H1 (cell line): ENCODE measurements around the gene SGSM1. TPM values are rescaled to one million over a fixed set of nuclear protein-coding genes. Genes with fewer than 3 reads are reported as not detected.
"Not testable (repeated sequence)": the region's sequence is repeated elsewhere in the genome, so short reads cannot be mapped to it uniquely, and the experiment has no call there.

Source experiments
- CTCF ChIA-PET: fragments of 300-600 bp; sonication (Branson Sonifier 250); formaldehyde crosslinking; loops from one replicate; lab custom pipeline; 2021; ENCODE audit not compliant: partially characterized antibody; lab: Charles Lee
- POLR2A ChIA-PET: fragments of 300-600 bp; sonication (Branson Sonifier 250); formaldehyde crosslinking; loops from one replicate; lab custom pipeline; 2021; ENCODE audit warnings: inconsistent platforms; ENCODE audit not compliant: partially characterized antibody; lab: Charles Lee
- DNase-seq, 2 experiments: peaks; one replicate each; pipeline versions ENCODE4 v3.0.0 to v3.0.0-alpha.2; 2010 to 2022; ENCODE audit warnings: low spot score in 2 of 2, low read depth in 1 of 2, mixed read lengths in 1 of 2
- FAIRE-seq: peaks from 2 replicates; lab custom pipeline; 2011; peaks lifted over from hg19 to GRCh38; lab: Jason Lieb, UNC
- H2AFZ ChIP-seq: 2 replicates; pipeline ENCODE4 v1.8.1; 2012; ENCODE audit warnings: low read length, inconsistent platforms
- H2AK5ac ChIP-seq: 2 replicates; pipeline ENCODE4 v1.6.1; 2013; ENCODE audit warnings: low read depth, low read length
- H2BK120ac ChIP-seq: replicated peaks from 2 replicates; pipeline ENCODE3; 2013; ENCODE audit warnings: low read depth, low read length, inconsistent platforms
- H2BK12ac ChIP-seq: 2 replicates; pipeline ENCODE4 v1.6.1; 2013; ENCODE audit warnings: low read depth, low read length
- H2BK15ac ChIP-seq: 2 replicates; pipeline ENCODE4 v1.6.1; 2013; ENCODE audit warnings: low read length
- H2BK20ac ChIP-seq: 2 replicates; pipeline ENCODE4 v1.6.1; 2013; ENCODE audit warnings: low read length
- H2BK5ac ChIP-seq: 2 replicates; pipeline ENCODE4 v1.6.1; 2013; ENCODE audit warnings: low read depth, low read length
- H3K14ac ChIP-seq: 2 replicates; pipeline ENCODE4 v1.6.1; 2013; ENCODE audit warnings: inconsistent platforms; ENCODE audit not compliant: insufficient read length
- H3K18ac ChIP-seq: 2 replicates; pipeline ENCODE4 v1.6.1; 2013; ENCODE audit warnings: low read length; ENCODE audit errors: extremely low read depth
- H3K23ac ChIP-seq: 2 replicates; pipeline ENCODE4 v1.6.1; 2013; ENCODE audit warnings: inconsistent platforms; ENCODE audit not compliant: insufficient read length
- H3K23me2 ChIP-seq: 2 replicates; pipeline ENCODE4 v1.6.1; 2013; ENCODE audit warnings: low read depth, low read length
- H3K27ac ChIP-seq: 2 replicates; pipeline ENCODE4 v1.6.1; 2011; ENCODE audit warnings: low read depth, low read length, inconsistent platforms
- H3K27me3 ChIP-seq, 4 experiments: replicated peaks in 1 of 4; 1 replicate in 1 of 4; 2 replicates in 3 of 4; pipeline versions ENCODE4 v1.6.1 to v1.8.1; 2011 to 2013; ENCODE audit warnings: low read length in 3 of 4, mild to moderate bottlenecking in 3 of 4, inconsistent platforms in 2 of 4, mixed read lengths in 2 of 4, moderate library complexity in 1 of 4; ENCODE audit not compliant: control insufficient read depth in 3 of 4, insufficient read depth in 3 of 4; ENCODE audit errors: extremely low read depth in 1 of 4
- H3K36me3 ChIP-seq, 4 experiments: 2 replicates each; pipeline versions ENCODE4 v1.6.1 to v1.8.1; 2011 to 2013; ENCODE audit warnings: mild to moderate bottlenecking in 4 of 4, low read length in 3 of 4, moderate library complexity in 2 of 4, control low read depth in 1 of 4, inconsistent platforms in 1 of 4; ENCODE audit not compliant: insufficient read depth in 4 of 4, control insufficient read depth in 2 of 4
- H3K4ac ChIP-seq: replicated peaks from 2 replicates; pipeline ENCODE3; 2013; ENCODE audit warnings: low read length, low read depth, mixed read lengths, inconsistent platforms; ENCODE audit not compliant: insufficient read length
- H3K4me1 ChIP-seq, 4 experiments: replicated peaks in 1 of 4; 1 replicate in 1 of 4; 2 replicates in 3 of 4; pipeline versions ENCODE4 v1.6.1 to v1.8.1; 2011 to 2013; ENCODE audit warnings: low read length in 3 of 4, inconsistent platforms in 2 of 4, mixed read lengths in 1 of 4; ENCODE audit not compliant: insufficient read depth in 4 of 4, control insufficient read depth in 3 of 4
- H3K4me2 ChIP-seq, 2 experiments: 2 replicates each; pipeline versions ENCODE4 v1.6.1 to v1.8.1; 2011 to 2013; ENCODE audit warnings: low read depth in 2 of 2, low read length in 2 of 2, control low read depth in 1 of 2, inconsistent platforms in 1 of 2, mild to moderate bottlenecking in 1 of 2; ENCODE audit not compliant: insufficient read depth in 1 of 2
- H3K4me3 ChIP-seq, 4 experiments: fragments of 200-600, 300-600 bp in 1 of 4; sonication (generic), shearing (Covaris generic), sonication (Bioruptor Twin) in 1 of 4; 2 replicates each; pipeline versions ENCODE4 v1.5.1 to v1.8.1; 2011 to 2016; ENCODE audit warnings: low read length in 4 of 4, low read depth in 3 of 4, control low read depth in 2 of 4, inconsistent platforms in 2 of 4, mild to moderate bottlenecking in 2 of 4, mixed read lengths in 1 of 4, moderate library complexity in 1 of 4; ENCODE audit not compliant: insufficient read depth in 2 of 4; ENCODE audit errors: extremely low read depth in 1 of 4
- H3K56ac ChIP-seq: replicated peaks from 2 replicates; pipeline ENCODE3; 2013; ENCODE audit warnings: low read depth, mild to moderate bottlenecking, mixed read lengths, low read length, inconsistent platforms; ENCODE audit not compliant: insufficient read length
- H3K79me1 ChIP-seq: 2 replicates; pipeline ENCODE4 v1.6.1; 2013; ENCODE audit warnings: low read depth, low read length, control low read depth
- H3K79me2 ChIP-seq, 2 experiments: 2 replicates each; pipeline versions ENCODE4 v1.6.1 to v1.8.1; 2012 to 2013; ENCODE audit warnings: low read length in 2 of 2, mild to moderate bottlenecking in 2 of 2, inconsistent platforms in 1 of 2; ENCODE audit not compliant: insufficient read depth in 2 of 2, control insufficient read depth in 1 of 2
- H3K9ac ChIP-seq, 4 experiments: replicated peaks in 1 of 4; 1 replicate in 1 of 4; 2 replicates in 3 of 4; pipeline versions ENCODE4 v1.6.1 to v1.8.1; 2011 to 2013; ENCODE audit warnings: low read depth in 3 of 4, low read length in 3 of 4, control low read depth in 2 of 4, mild to moderate bottlenecking in 2 of 4, moderate library complexity in 2 of 4, inconsistent platforms in 1 of 4; ENCODE audit errors: extremely low read depth in 1 of 4
- H3K9me3 ChIP-seq, 2 experiments: 2 replicates each; pipeline versions ENCODE4 v1.6.1 to v1.8.1; 2012 to 2013; ENCODE audit warnings: mild to moderate bottlenecking in 2 of 2, moderate library complexity in 2 of 2, control low read depth in 1 of 2, inconsistent platforms in 1 of 2, low read depth in 1 of 2, low read length in 1 of 2, mixed read lengths in 1 of 2; ENCODE audit not compliant: insufficient read depth in 2 of 2
- H4K20me1 ChIP-seq, 2 experiments: replicated peaks in 1 of 2; 2 replicates each; pipeline versions ENCODE3 to v1.8.1; 2011 to 2013; ENCODE audit warnings: inconsistent platforms in 2 of 2, low read length in 2 of 2, mild to moderate bottlenecking in 1 of 2; ENCODE audit not compliant: insufficient read depth in 2 of 2, control insufficient read depth in 1 of 2
- H4K5ac ChIP-seq: 2 replicates; pipeline ENCODE4 v1.6.1; 2013; ENCODE audit warnings: low read length, low read depth, mixed read lengths, inconsistent platforms; ENCODE audit not compliant: insufficient read length
- H4K8ac ChIP-seq: 2 replicates; pipeline ENCODE4 v1.8.0; 2013; ENCODE audit warnings: mild to moderate bottlenecking, moderate library complexity, low read length, inconsistent platforms; ENCODE audit not compliant: insufficient read depth; ENCODE audit errors: extremely low read depth
- H4K91ac ChIP-seq: replicated peaks from 2 replicates; pipeline ENCODE3; 2013; ENCODE audit warnings: low read length, mixed read lengths, inconsistent platforms; ENCODE audit not compliant: insufficient read length
- CTCF ChIP-seq, 3 experiments: IDR thresholded peaks; 1 replicate in 2 of 3; 2 replicates in 1 of 3; pipeline versions ENCODE4 v1.5.1 to v1.6.1; 2011; ENCODE audit warnings: low read length in 3 of 3, mild to moderate bottlenecking in 3 of 3, inconsistent platforms in 2 of 3, low read depth in 1 of 3, moderate library complexity in 1 of 3; ENCODE audit not compliant: insufficient read depth in 1 of 3; ENCODE audit errors: control extremely low read depth in 1 of 3
- RAD21 ChIP-seq, 2 experiments: IDR thresholded peaks in 1 of 2; conservative IDR thresholded peaks in 1 of 2; 2 replicates each; pipeline ENCODE4 v1.6.1; 2011; ENCODE audit warnings: low read depth in 2 of 2, low read length in 2 of 2, improper control_type of control experiment in 1 of 2, inconsistent platforms in 1 of 2, mild to moderate bottlenecking in 1 of 2, moderate library complexity in 1 of 2
- WGBS, 2 experiments: shearing (Covaris generic) in 1 of 2; methylation state at CpG; one replicate each; pipeline versions ENCODE4 v1.1.6 to v1.1.7; 2013 to 2015; ENCODE audit warnings: low lambda C conversion rate in 2 of 2, mixed read lengths in 2 of 2, inconsistent platforms in 1 of 2, low coverage in 1 of 2, missing lambda C conversion rate in 1 of 2; ENCODE audit not compliant: insufficient replicate concordance in 2 of 2, insufficient coverage in 1 of 2, insufficient read length in 1 of 2; ENCODE audit errors: extremely low coverage in 1 of 2, missing lambda C conversion rate in 1 of 2; 5-methylcytosine and 5-hydroxymethylcytosine counted together
- polyA plus RNA-seq, 7 experiments: library from polyadenylated mRNA; depleted of rRNA in 3 of 7; stranded (reverse) in 5 of 7; unstranded in 2 of 7; fragments of >200 nt in 5 of 7; fragments of 200-250 nt in 2 of 7; gene quantifications; 1 replicate in 5 of 7; 2 replicates in 1 of 7; 4 replicates in 1 of 7; pipeline versions ENCODE4 v1.2.1 to v1.2.3, GENCODE V29; 2011 to 2013; ENCODE audit warnings: missing spikeins in 2 of 7, mixed read lengths in 2 of 7
- total RNA-seq: library from RNA; stranded (reverse); fragmentation: NEBNext Ultra II Directional; extraction: Animal tissue kit (Norgen Biotek cat#: 25700); gene quantifications from 2 replicates; pipeline ENCODE4 v1.2.1, GENCODE V29; 2021

Gene SGSM1
- total and polyA plus RNA-seq, 2 of the 8 experiments (the other 6 are each of a cell fraction or from before 2014, with no cell fraction given): 2.8 to 5.2 TPM

- H2AFZ ChIP-seq, H3K23me2 ChIP-seq, H3K56ac ChIP-seq, H2BK120ac ChIP-seq, FAIRE-seq, H2BK15ac ChIP-seq, H3K79me1 ChIP-seq, H3K4me3 ChIP-seq, H3K4ac ChIP-seq, H4K20me1 ChIP-seq, H2BK12ac ChIP-seq, H3K79me2 ChIP-seq, H3K18ac ChIP-seq, H2BK5ac ChIP-seq, H4K5ac ChIP-seq, H3K27ac ChIP-seq, POLR2A ChIA-PET, H4K91ac ChIP-seq, H3K27me3 ChIP-seq, H3K9ac ChIP-seq, DNase-seq, H3K36me3 ChIP-seq, H3K23ac ChIP-seq, H4K8ac ChIP-seq, H3K9me3 ChIP-seq, H2BK20ac ChIP-seq, H2AK5ac ChIP-seq, H3K14ac ChIP-seq, H3K4me2 ChIP-seq: not testable (repeated sequence)
- 89% methylated on average over 5 of the region's 8 CpGs; no CpG with 5 or more reads in 1 of the 2 experiments for WGBS, 2 experiments
- CTCF ChIA-PET: interaction anchor here (0.7 to 4.3 kb wide), 13 partner anchors 8 to 220 kb away, joined by 3 to 29 read pairs (median 4); no protein-coding TSS in a partner anchor
- peak; percentile 12 to 17 (median 13); a peak in 3 of 4 replicates for TF ChIP-seq CTCF (IDR thresholded peaks at IDR 0.05; ENCODE audit: control extremely low read depth in 1 of 3, insufficient read depth in 1 of 3, low read depth in 1 of 3, low read length in 3 of 3)
- TF ChIP-seq RAD21 (IDR thresholded peaks at IDR 0.05 in 1 of 2, conservative IDR thresholded peaks at IDR 0.05 in 1 of 2; ENCODE audit: low read depth in 2 of 2, low read length in 2 of 2): peak; percentile 24 to 27
- peaks cover 4 to 10% (median 4%) of the 10 kb centered on the region in 4 experiments; a peak in 6 of 7 replicates for H3K4me1 ChIP-seq
These were observed 31.5 kb downstream of the SGSM1 start for GRCh38 chr22:24837517-24837916.
